ENCODE measurements around the gene PCDHA4. TPM values are rescaled to one million over a fixed set of nuclear protein-coding genes. Genes with fewer than 3 reads are reported as not detected.
"Not testable (repeated sequence)": the region's sequence is repeated elsewhere in the genome, so short reads cannot be mapped to it uniquely, and the experiment has no call there.

Gene PCDHA4
- total RNA-seq, 1 experiment from 2014 or later = 5.6 TPM

GRCh38 chr5:140802781-140803271, 4.0 kb upstream of the PCDHA4 start:
- H3K9me3 Mint-ChIP-seq = peaks cover 8% of the 10 kb centered on the region
- no peak for DNase-seq (ENCODE audit: low spot score)
- CTCF ChIA-PET = interaction anchor here (1.3 to 2.8 kb wide), 2 partner anchors 17 to 53 kb away, joined by 4 to 24 read pairs; partner anchors contain the start of genes PCDHA1 and PCDHA10

GRCh38 chr5:140808241-140808888, 1.5 kb downstream of the PCDHA4 start:
- H3K9me3 Mint-ChIP-seq; ATAC-seq; H3K27me3 Mint-ChIP-seq (ENCODE audit: low read depth); POLR2A ChIA-PET; H3K4me1 Mint-ChIP-seq; H3K27ac Mint-ChIP-seq; DNase-seq (ENCODE audit: low spot score); H3K36me3 Mint-ChIP-seq: not testable (repeated sequence)
- peak overlapping the region; percentile 92; the same call in 1 of the 2 replicates for H3K4me3 Mint-ChIP-seq
- CTCF ChIA-PET = interaction anchor here (0.6 to 5.4 kb wide), 30 partner anchors 11 to 449 kb away, joined by 3 to 61 read pairs (median 4); partner anchors contain the start of genes IK, PCDHA1, PCDHA10 and PCDHA11

More at GRCh38 chr5:140802781-140803271, 4.0 kb upstream of the PCDHA4 start:
- no peak for TF ChIP-seq SOX15 (CRISPR knock-in tag; IDR thresholded peaks at IDR 0.05)
- no peak for TF ChIP-seq CREB1 (CRISPR knock-in tag; IDR thresholded peaks at IDR 0.05)
- no peak for TF ChIP-seq ZNF425 (CRISPR knock-in tag; conservative IDR thresholded peaks at IDR 0.05)
- TF ChIP-seq TP53 (CRISPR knock-in tag; IDR thresholded peaks at IDR 0.05) = no peak
- no peak for TF ChIP-seq IRF1 (CRISPR knock-in tag; IDR thresholded peaks at IDR 0.05)
- Mint-ChIP-seq H3K27me3 (ENCODE audit: low read depth) (no peaks in the 10 kb centered on the region), H3K4me1 (peaks cover 6% of the 10 kb centered on the region), H3K4me3 (no peak overlapping the region), H3K27ac (no peak overlapping the region), H3K36me3 (peaks cover 16% of the 10 kb centered on the region)
- POLR2A ChIA-PET = no interaction called here
- no peak for ATAC-seq

GRCh38 chr5:140808889-140809291, 2.0 kb downstream of the PCDHA4 start:
- no peak overlapping the region for H3K27ac Mint-ChIP-seq
- CTCF ChIA-PET = interaction anchor here (0.7 to 5.4 kb wide), 7 partner anchors 12 to 231 kb away, joined by 3 to 52 read pairs (median 3); partner anchors contain the start of genes PCDHA1, PCDHA10, PCDHA5 and PCDHA7

GRCh38 chr5:140821375-140822280, 14.8 kb downstream of the PCDHA4 start, which contains the start of gene PCDHA5:
PCDHA5 (plus strand) TSS chr5:140821613.
- no peaks in the 10 kb centered on the region for H3K4me1 Mint-ChIP-seq
- no peaks in the 10 kb centered on the region for H3K36me3 Mint-ChIP-seq
- peak within 1 kb of the TSS; percentile 30; the same call in 1 of the 2 replicates for H3K4me3 Mint-ChIP-seq
- H3K27ac Mint-ChIP-seq = no peak within 1 kb of the TSS
- H3K27me3 Mint-ChIP-seq (ENCODE audit: low read depth) = no peaks in the 10 kb centered on the region
- ChIA-PET POLR2A (no interaction called here), CTCF (interaction anchor here (0.8 to 7.4 kb wide), 10 partner anchors 12 to 230 kb away, joined by 3 to 61 read pairs (median 4); partner anchors contain the start of genes PCDHA1, PCDHA10, PCDHA4 and PCDHA8)
- DNase-seq (ENCODE audit: low spot score) (no peak), ATAC-seq (no peak)
- no peaks in the 10 kb centered on the region for H3K9me3 Mint-ChIP-seq
- TF ChIP-seq ZNF263 (CRISPR knock-in tag; IDR thresholded peaks at IDR 0.05; ENCODE audit: low read depth) (no peak), ELF4 (CRISPR knock-in tag; IDR thresholded peaks at IDR 0.05; ENCODE audit: low read depth) (no peak), ZBTB21 (CRISPR knock-in tag; IDR thresholded peaks at IDR 0.05; ENCODE audit: borderline replicate concordance) (no peak), NFATC4 (CRISPR knock-in tag; IDR thresholded peaks at IDR 0.05) (no peak), ZNF232 (CRISPR knock-in tag; IDR thresholded peaks at IDR 0.05) (no peak), FOXP4 (CRISPR knock-in tag; IDR thresholded peaks at IDR 0.05) (no peak), NR3C1 (CRISPR knock-in tag; conservative IDR thresholded peaks at IDR 0.05; ENCODE audit: low read depth) (no peak), ATF2 (CRISPR knock-in tag; IDR thresholded peaks at IDR 0.05; ENCODE audit: borderline replicate concordance, low read depth) (no peak), RELA (CRISPR knock-in tag; IDR thresholded peaks at IDR 0.05; ENCODE audit: borderline replicate concordance) (no peak)

More at GRCh38 chr5:140808889-140809291, 2.0 kb downstream of the PCDHA4 start:
- TF ChIP-seq MLX (CRISPR knock-in tag; IDR thresholded peaks at IDR 0.05) (no peak), FOXP1 (CRISPR knock-in tag; IDR thresholded peaks at IDR 0.05; ENCODE audit: borderline replicate concordance) (0 out of 2 replicates have a peak, but pooled peaks have one; percentile 30), ATF3 (CRISPR knock-in tag; conservative IDR thresholded peaks at IDR 0.05) (no peak)
- Mint-ChIP-seq H3K9me3 (no peaks in the 10 kb centered on the region), H3K27me3 (ENCODE audit: low read depth) (no peaks in the 10 kb centered on the region), H3K4me3 (peak overlapping the region; percentile 16; the same call in 1 of the 2 replicates), H3K4me1 (peaks cover 7% of the 10 kb centered on the region), H3K36me3 (peaks cover 2% of the 10 kb centered on the region; the same call in 1 of the 2 replicates)
- ATAC-seq (no peak), DNase-seq (ENCODE audit: low spot score) (no peak)
- POLR2A ChIA-PET = no interaction called here

All from WTC11 (cell line).